ENCODE data around the gene OR56B1. TPM values are rescaled to one million over a fixed set of nuclear protein-coding genes. Genes with fewer than 3 reads are reported as not detected.

OR56B1 gene
- total RNA-seq, 1 donor, result not detected

DNA sequence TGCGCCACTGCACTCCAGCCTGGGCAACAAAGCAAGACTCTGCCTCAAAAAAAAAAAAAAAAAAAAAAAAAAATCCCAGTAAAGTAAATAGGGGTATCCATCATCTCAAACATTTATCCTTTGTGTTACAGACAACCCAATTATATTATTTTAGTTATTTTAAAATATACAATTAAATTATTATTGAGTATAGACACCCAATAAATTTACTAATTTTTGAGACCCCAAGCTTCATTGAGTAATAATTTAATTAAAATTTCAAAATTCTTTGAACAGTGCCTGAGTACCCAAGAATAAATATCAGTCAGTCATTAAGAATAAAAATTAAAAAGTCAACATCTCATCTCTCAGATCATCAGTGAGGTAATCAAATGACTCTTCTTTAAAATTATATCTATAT lies 17.7 kb downstream of the OR56B1 start, which contains the start of gene OR52N4:
TSS of gene OR52N4 (plus strand) at position 301 of the 400 bp plus-strand sequence. CDS start 498 bp downstream, outside the sequence.
- no peak within 1 kb of the TSS for H3K4me3 ChIP-seq (ENCODE audit: low read depth, low read length)
- DNase-seq (ENCODE audit: low read depth), result no peak
- TF ChIP-seq CTCF (IDR thresholded peaks at IDR 0.05; ENCODE audit: insufficient read depth, low read length), result no peak

DNA sequence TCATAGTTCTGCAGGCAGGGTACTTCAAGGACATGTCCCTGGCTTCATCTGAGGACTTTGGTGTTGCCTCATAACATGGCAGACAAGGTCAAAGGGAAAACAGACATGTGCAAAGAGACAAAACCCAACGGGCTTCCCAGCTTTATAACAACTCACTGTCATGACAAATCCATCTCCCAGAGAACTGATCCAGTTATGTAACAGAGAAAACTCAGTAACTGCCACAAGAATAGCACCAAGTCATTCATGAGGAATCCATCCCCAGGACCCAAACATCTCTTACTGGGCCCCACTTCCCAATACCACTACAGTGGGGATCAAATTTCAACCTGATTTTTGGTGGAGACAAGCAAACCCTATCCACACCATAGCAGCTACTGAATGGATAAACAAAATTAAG lies 30.8 kb downstream of the OR56B1 start:
- no peak overlapping the region for H3K4me3 ChIP-seq (ENCODE audit: low read depth, low read length)
- DNase-seq (ENCODE audit: low read depth), result no peak
- TF ChIP-seq CTCF (IDR thresholded peaks at IDR 0.05; ENCODE audit: insufficient read depth, low read length), result no peak

- no peak within 1 kb of the TSS for H3K4me3 ChIP-seq (ENCODE audit: low read depth, low read length)
- DNase-seq (ENCODE audit: low read depth), result no peak
- no peak for TF ChIP-seq CTCF (IDR thresholded peaks at IDR 0.05; ENCODE audit: insufficient read depth, low read length)
Measured at GRCh38 chr11:5783255-5783654, 47.0 kb downstream of the OR56B1 start, which contains the start of gene OR52N5. OR52N5 (minus strand) TSS chr11:5783355; CDS start chr11:5778634, 4,721 bp downstream.

Other genes starting within 250 kb of the OR56B1 start
- gene OR52D1, start 247.8 kb upstream of the OR56B1 start, total RNA-seq (ENCODE audit: low replicate concordance), result not detected in 2 replicates
- 0.09 TPM in 1 of 2 replicates, not detected in the other for gene UBQLN3, start 226.5 kb upstream of the OR56B1 start, total RNA-seq (ENCODE audit: low replicate concordance)
- gene UBQLNL, start 219.7 kb upstream of the OR56B1 start, total RNA-seq (ENCODE audit: low replicate concordance), result 0.36 and 0.41 TPM in 2 replicates
- gene OR52H1, start 187.9 kb upstream of the OR56B1 start, total RNA-seq (ENCODE audit: low replicate concordance), result 0.41 and 0.81 TPM in 2 replicates
- gene OR52B6, start 155.6 kb upstream of the OR56B1 start, total RNA-seq (ENCODE audit: low replicate concordance), result not detected in 2 replicates
- 4.7 and 5.3 TPM in 2 replicates for gene TRIM6, start 139.8 kb upstream of the OR56B1 start, total RNA-seq (ENCODE audit: low replicate concordance)
- gene TRIM34, start 111.4 kb upstream of the OR56B1 start, total RNA-seq (ENCODE audit: low replicate concordance), result 15.5 and 41.0 TPM in 2 replicates
- 32.5 and 38.5 TPM in 2 replicates for gene TRIM5, start 51.4 kb upstream of the OR56B1 start, total RNA-seq (ENCODE audit: low replicate concordance)
- gene TRIM22, start 46.7 kb upstream of the OR56B1 start, total RNA-seq (ENCODE audit: low replicate concordance), result 73.8 and 93.1 TPM in 2 replicates
- gene OR52N4, start 17.8 kb downstream of the OR56B1 start, total RNA-seq (ENCODE audit: low replicate concordance), result not detected in 2 replicates
- gene OR52N5, start 46.9 kb downstream of the OR56B1 start, total RNA-seq (ENCODE audit: low replicate concordance), result under 0.01 TPM in 1 of 2 replicates, not detected in the other
- gene OR52N1, start 54.8 kb downstream of the OR56B1 start, total RNA-seq (ENCODE audit: low replicate concordance), result not detected in 2 replicates
- gene OR52N2, start 72.5 kb downstream of the OR56B1 start, total RNA-seq (ENCODE audit: low replicate concordance), result not detected in 2 replicates
- not detected in 2 replicates for gene OR52E6, start 105.4 kb downstream of the OR56B1 start, total RNA-seq (ENCODE audit: low replicate concordance)
- not detected in 2 replicates for gene OR52E8, start 121.2 kb downstream of the OR56B1 start, total RNA-seq (ENCODE audit: low replicate concordance)
- gene OR52E4, start 144.2 kb downstream of the OR56B1 start, total RNA-seq (ENCODE audit: low replicate concordance), result not detected in 2 replicates
- not detected in 2 replicates for gene OR52E5, start 156.8 kb downstream of the OR56B1 start, total RNA-seq (ENCODE audit: low replicate concordance)
- not detected in 2 replicates for gene OR56A3, start 205.8 kb downstream of the OR56B1 start, total RNA-seq (ENCODE audit: low replicate concordance)
- gene OR56A5, start 232.0 kb downstream of the OR56B1 start, total RNA-seq (ENCODE audit: low replicate concordance), result not detected in 2 replicates

Data from fibroblast of the aortic adventitia (primary cell).